CD4-positive, alpha-beta T cell treated with Interleukin-15 for 4 hours (primary cell): ENCODE results near the gene LTBP1.
"Not testable (repeated sequence)": the region's sequence is repeated elsewhere in the genome, so short reads cannot be mapped to it uniquely, and the experiment has no call there.

Experiments used
- DNase-seq: peaks from one replicate; pipeline ENCODE4 v3.0.0-alpha.2; 2020; ENCODE audit warnings: low spot score

LTBP1 gene

GRCh38 chr2:33432871-33433270 is 486.1 kb downstream of the LTBP1 start:
- DNase-seq, result no peak

- no peak for DNase-seq
These were observed 486.8 kb downstream of the LTBP1 start for GRCh38 chr2:33433279-33434235.

DNA sequence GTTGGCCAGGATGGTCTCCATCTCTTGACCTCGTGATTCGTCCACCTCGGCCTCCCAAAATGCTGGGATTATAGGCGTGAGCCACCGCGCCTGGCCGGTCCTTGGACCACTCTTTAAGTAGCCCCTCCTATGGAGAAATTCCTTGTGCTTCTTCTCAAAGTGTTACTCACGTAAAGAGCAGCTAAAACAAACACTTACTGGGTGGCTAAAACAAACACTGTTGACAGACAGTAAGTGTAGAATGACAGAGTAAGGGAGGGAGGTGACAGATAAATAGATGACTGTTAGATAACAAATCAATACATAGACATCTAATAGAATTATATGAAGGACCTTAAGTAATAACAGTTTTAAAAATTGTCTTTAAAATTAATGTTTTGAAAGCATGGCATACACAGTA is 488.8 kb downstream of the LTBP1 start:
- DNase-seq, result no peak

GRCh38 chr2:33436083-33436482 is 489.3 kb downstream of the LTBP1 start:
- DNase-seq, result no peak

DNA sequence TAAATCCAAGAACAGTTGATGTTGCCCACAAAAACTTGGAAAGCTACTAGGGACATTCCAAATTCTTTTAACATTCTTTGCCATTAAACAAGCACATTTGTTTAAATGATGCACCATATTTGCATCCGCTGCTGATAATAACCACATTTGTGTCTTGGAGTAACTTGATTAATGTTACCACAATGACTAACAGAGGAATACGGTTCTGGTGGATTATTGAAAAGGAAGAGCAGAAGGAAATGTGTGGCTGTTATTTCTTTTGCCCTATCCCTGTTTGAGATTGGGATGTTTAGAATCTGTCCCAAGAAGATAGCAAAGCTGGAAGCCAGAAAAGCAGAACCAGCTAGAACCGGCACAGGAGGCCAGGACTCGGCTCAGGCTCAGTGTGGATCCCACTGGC is 490.5 kb downstream of the LTBP1 start:
- DNase-seq, result no peak

GRCh38 chr2:33437815-33438214 is 491.1 kb downstream of the LTBP1 start:
- DNase-seq, result no peak

DNA sequence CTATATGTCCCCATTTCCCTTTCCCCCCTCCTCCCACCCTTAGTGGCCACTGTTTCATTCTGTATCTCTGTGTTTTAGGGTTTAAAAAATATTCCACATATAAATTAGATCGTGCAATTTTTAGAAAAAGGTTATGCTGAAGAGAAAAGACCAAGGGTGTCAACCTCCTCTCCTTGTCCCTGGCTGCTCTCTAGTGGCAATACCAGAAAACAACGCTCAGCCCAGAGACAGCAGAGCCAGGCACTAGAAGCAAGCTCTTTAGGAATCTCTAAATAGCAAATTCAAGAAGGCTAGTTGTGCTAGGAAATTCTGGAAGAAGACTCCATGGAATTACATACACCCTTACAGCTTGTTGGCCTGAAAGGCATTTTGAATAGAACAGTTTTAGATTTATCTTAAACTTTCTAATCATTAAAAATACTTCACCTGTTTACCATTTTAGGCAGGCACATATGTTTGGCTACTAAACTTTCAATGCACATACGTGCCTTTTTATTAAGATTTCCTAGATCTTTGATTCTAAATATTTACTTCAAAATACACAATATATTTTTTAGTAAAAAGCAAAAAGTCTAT is 494.6 kb downstream of the LTBP1 start:
- peak; percentile 7 for DNase-seq

DNA sequence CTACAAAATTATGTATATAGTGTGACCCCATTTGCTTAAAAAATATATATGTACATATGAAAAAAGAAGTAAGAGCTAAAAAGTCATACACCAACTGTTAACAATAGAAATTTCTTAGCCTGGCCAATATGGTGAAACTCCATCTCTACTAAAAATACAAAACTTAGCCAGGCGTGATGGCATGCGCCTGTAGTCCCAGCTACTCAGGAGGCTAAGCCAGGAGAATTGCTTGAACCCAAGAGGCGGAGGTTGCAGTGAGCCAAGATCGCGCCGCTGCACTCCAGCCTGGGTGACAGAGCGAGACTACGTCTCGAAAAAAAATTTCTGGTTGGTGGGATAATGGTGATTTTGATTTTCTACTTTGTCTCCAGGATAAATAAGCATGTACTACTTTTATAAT is 495.3 kb downstream of the LTBP1 start:
- DNase-seq, result not testable (repeated sequence)

DNA sequence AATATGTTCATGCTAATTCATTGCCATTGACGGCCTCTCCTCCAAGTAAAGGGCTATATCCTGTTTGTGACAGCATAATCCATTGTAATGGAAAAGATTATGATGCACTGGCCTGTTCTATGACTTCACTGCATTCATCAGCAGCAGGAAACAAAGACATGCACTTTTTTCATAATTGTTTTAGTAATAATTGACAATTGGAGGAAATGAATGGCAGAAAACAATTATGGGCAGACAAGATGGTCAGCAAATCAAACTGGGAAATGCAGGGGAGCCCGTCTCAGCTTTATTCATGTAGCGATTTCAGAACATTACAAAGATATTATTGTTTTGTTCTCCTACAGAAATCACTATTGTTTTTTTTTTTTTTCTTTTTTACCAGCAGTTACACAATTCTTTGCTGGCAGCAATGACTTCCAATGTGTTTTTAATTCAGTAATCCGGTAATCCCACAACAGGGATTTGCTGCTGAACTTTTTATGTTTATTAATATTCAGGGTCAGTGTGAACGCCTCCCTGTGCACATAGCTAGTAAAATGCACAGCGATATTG is 495.9 kb downstream of the LTBP1 start:
- DNase-seq, result no peak

GRCh38 chr2:33443274-33443829 is 496.6 kb downstream of the LTBP1 start:
- DNase-seq, result no peak

GRCh38 chr2:33444967-33445366 is 498.2 kb downstream of the LTBP1 start:
- no peak for DNase-seq

- DNase-seq, result no peak
These were observed 501.6 kb downstream of the LTBP1 start for GRCh38 chr2:33448220-33448899.
